ENCODE measurements around the gene PIM2. TPM values are rescaled to one million over a fixed set of nuclear protein-coding genes. Genes with fewer than 3 reads are reported as not detected.

The PIM2 gene
- total and polyA plus RNA-seq, 9 of the 15 experiments (the other 6 are each of a cell fraction or from before 2014, with no cell fraction given): 67.6 to 191 (median 108) TPM

GRCh38 chrX:48937054-48937907, 18.5 kb upstream of the PIM2 start:
- peak overlapping the region; percentile 91 for H3K27ac ChIP-seq (ENCODE audit: extremely low read depth, low read depth, low read length)
- H3K9ac ChIP-seq (ENCODE audit: insufficient read depth in 1 of 2, low read depth in 2 of 2, low read length in 2 of 2): peak overlapping the region; percentile 70 to 79; a peak in 3 of 4 replicates
- BruUV-seq (replicated peaks): no TSS peak
- no peak overlapping the region; the same call in 1 of the 2 replicates for H3K4me3 ChIP-seq
- H3K9me3 ChIP-seq (replicated peaks; ENCODE audit: control insufficient read depth, insufficient read depth, low read depth, low read length): no peaks in the 10 kb centered on the region
- peak overlapping the region; percentile 70 for H3K4me2 ChIP-seq (ENCODE audit: insufficient read depth, low read length)
- H2AFZ ChIP-seq (ENCODE audit: low read depth, low read length): no peak overlapping the region
- no peaks in the 10 kb centered on the region for H4K20me1 ChIP-seq (replicated peaks; ENCODE audit: control insufficient read depth, insufficient read depth, low read length)
- ATAC-seq (peak; percentile 82), DNase-seq (ENCODE audit: extremely low read depth in 1 of 4, low spot score in 3 of 4) (peak; percentile 62 to 93 (median 72)), FAIRE-seq (peak; percentile 78)
- ChIA-PET POLR2A (interaction anchor here (0.7 to 1.1 kb wide), 5 partner anchors 9 to 209 kb away, joined by 3 to 4 read pairs (median 3); no protein-coding TSS in a partner anchor), CTCF (ENCODE audit: low intra/inter-chr PET ratio) (interaction anchor here (1.6 kb wide), 1 partner anchor 21 kb away, joined by 4 read pairs; no protein-coding TSS in a partner anchor)
- intact Hi-C loops (cut with micrococcal nuclease) (loop anchor here (1.0 kb wide), 2 partner anchors 18 to 106 kb away; partner anchors contain the start of genes PIM2 and TFE3), in situ Hi-C loops (cut with MboI) (no loop called here)
- peaks cover 51 to 61% of the 10 kb centered on the region in 2 experiments for H3K4me1 ChIP-seq (replicated peaks in 1 of 2; ENCODE audit: control insufficient read depth in 2 of 2, insufficient read depth in 2 of 2, low read length in 2 of 2)
- H3K79me2 ChIP-seq (ENCODE audit: control insufficient read depth, insufficient read depth, low read length): peaks cover 74% of the 10 kb centered on the region
- 1% methylated on average over 8 of the region's 9 CpGs for WGBS (ENCODE audit: insufficient coverage, low coverage, missing lambda C conversion rate)
- H3K9me1 ChIP-seq (ENCODE audit: control insufficient read depth, insufficient read depth, low read length): no peaks in the 10 kb centered on the region
- H3K36me3 ChIP-seq (ENCODE audit: control insufficient read depth, insufficient read depth, low read length): peaks cover 68% of the 10 kb centered on the region
- no peaks in the 10 kb centered on the region for H3K27me3 ChIP-seq (ENCODE audit: control insufficient read depth in 2 of 2, insufficient read depth in 2 of 2, low read length in 2 of 2)
- TF ChIP-seq DMBX1 (CRISPR knock-in tag; IDR thresholded peaks at IDR 0.05; ENCODE audit: borderline replicate concordance) (peak; percentile 63; the same call in 1 of the 2 replicates), RAD51 (IDR thresholded peaks at IDR 0.05; ENCODE audit: borderline replicate concordance, low read depth) (peak; percentile 85), JUND (IDR thresholded peaks at IDR 0.05; ENCODE audit: borderline replicate concordance, low read depth, low read length) (0 out of 2 replicates have a peak, but pooled peaks have one; percentile 38), JUND (tag; IDR thresholded peaks at IDR 0.05; ENCODE audit: borderline replicate concordance, low read depth, low read length) (peak; percentile 56; the same call in 1 of the 3 replicates), GABPA (tag; conservative IDR thresholded peaks at IDR 0.05; ENCODE audit: low read depth) (peak; percentile 43), SP1 (CRISPR knock-in tag; IDR thresholded peaks at IDR 0.05) (peak; percentile 23; the same call in 1 of the 2 replicates), ZNF75A (CRISPR knock-in tag; IDR thresholded peaks at IDR 0.05) (no peak), MLLT1 (IDR thresholded peaks at IDR 0.05) (peak in 1 of 2 experiments; percentile 94; a peak in 2 of 4 replicates), GATA2 (CRISPR knock-in tag; IDR thresholded peaks at IDR 0.05) (no peak), NR0B1 (IDR thresholded peaks at IDR 0.05; ENCODE audit: partially characterized antibody) (no peak), ZBTB8A (IDR thresholded peaks at IDR 0.05; ENCODE audit: partially characterized antibody) (no peak), ZFP1 (CRISPR knock-in tag; IDR thresholded peaks at IDR 0.05) (no peak)
- TF ChIP-seq, protein P1, sequence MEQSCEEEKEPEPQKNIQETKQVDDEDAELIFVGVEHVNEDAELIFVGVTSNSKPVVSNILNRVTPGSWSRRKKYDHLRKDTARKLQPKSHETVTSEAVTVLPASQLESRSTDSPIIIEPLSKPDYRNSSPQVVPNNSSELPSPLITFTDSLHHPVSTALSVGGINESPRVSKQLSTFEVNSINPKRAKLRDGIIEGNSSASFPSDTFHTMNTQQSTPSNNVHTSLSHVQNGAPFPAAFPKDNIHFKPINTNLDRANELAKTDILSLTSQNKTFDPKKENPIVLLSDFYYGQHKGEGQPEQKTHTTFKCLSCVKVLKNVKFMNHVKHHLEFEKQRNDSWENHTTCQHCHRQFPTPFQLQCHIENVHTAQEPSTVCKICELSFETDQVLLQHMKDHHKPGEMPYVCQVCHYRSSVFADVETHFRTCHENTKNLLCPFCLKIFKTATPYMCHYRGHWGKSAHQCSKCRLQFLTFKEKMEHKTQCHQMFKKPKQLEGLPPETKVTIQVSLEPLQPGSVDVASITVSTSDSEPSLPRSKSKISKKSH (CRISPR knock-in tag; IDR thresholded peaks at IDR 0.05): no peak
- TF ChIP-seq, protein P2, sequence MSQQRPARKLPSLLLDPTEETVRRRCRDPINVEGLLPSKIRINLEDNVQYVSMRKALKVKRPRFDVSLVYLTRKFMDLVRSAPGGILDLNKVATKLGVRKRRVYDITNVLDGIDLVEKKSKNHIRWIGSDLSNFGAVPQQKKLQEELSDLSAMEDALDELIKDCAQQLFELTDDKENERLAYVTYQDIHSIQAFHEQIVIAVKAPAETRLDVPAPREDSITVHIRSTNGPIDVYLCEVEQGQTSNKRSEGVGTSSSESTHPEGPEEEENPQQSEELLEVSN (IDR thresholded peaks at IDR 0.05; ENCODE audit: borderline replicate concordance in 1 of 2, extremely low read depth in 1 of 2, insufficient read depth in 1 of 2, insufficient read length in 1 of 2, low read depth in 1 of 2, low read length in 1 of 2, poor library complexity in 1 of 2, severe bottlenecking in 1 of 2): peak in 1 of 2 experiments; percentile 59

All from K562 (cell line).